ENCODE results near the gene GPATCH1. TPM values are rescaled to one million over a fixed set of nuclear protein-coding genes. Genes with fewer than 3 reads are reported as not detected.

Gene GPATCH1
- total RNA-seq, 4 donors from 2014 or later, result 4.5 to 7.6 (median 5.5) TPM

- ATAC-seq (ENCODE audit: low FRiP score), result no peak
- TF ChIP-seq CTCF (IDR thresholded peaks at IDR 0.05), result no peak
- no peak for DNase-seq (ENCODE audit: low spot score)
Measured at GRCh38 chr19:33055718-33056117, 25.3 kb upstream of the GPATCH1 start.

GRCh38 chr19:33060586-33060985 lies 20.4 kb upstream of the GPATCH1 start:
- no peak for ATAC-seq (ENCODE audit: low FRiP score)
- DNase-seq (ENCODE audit: low spot score), result no peak
- TF ChIP-seq CTCF (IDR thresholded peaks at IDR 0.05), result no peak

GRCh38 chr19:33062902-33063301 lies 18.1 kb upstream of the GPATCH1 start:
- TF ChIP-seq CTCF (IDR thresholded peaks at IDR 0.05), result no peak
- ATAC-seq (ENCODE audit: low FRiP score), result no peak
- DNase-seq (ENCODE audit: low spot score), result no peak

GRCh38 chr19:33063356-33063752 lies 17.6 kb upstream of the GPATCH1 start:
- DNase-seq (ENCODE audit: low spot score) (no peak), ATAC-seq (ENCODE audit: low FRiP score) (no peak)
- TF ChIP-seq CTCF (IDR thresholded peaks at IDR 0.05), result no peak

GRCh38 chr19:33063753-33064457 lies 17.1 kb upstream of the GPATCH1 start:
- DNase-seq (ENCODE audit: low spot score) (no peak), ATAC-seq (ENCODE audit: low FRiP score) (peak; percentile 8)
- no peak for TF ChIP-seq CTCF (IDR thresholded peaks at IDR 0.05)

- no peak for TF ChIP-seq CTCF (IDR thresholded peaks at IDR 0.05)
- DNase-seq (ENCODE audit: low spot score), result no peak
- peak; percentile 53 for ATAC-seq (ENCODE audit: low FRiP score)
Measured at GRCh38 chr19:33064458-33064791, 16.6 kb upstream of the GPATCH1 start.

GRCh38 chr19:33064792-33065550 lies 16.0 kb upstream of the GPATCH1 start, which contains the start of gene RHPN2:
TSS of gene RHPN2 (minus strand) at chr19:33064888. CDS start at chr19:33064852, 36 bp downstream.
- DNase-seq (ENCODE audit: low spot score) (no peak), ATAC-seq (ENCODE audit: low FRiP score) (peak; percentile 90)
- no peak for TF ChIP-seq CTCF (IDR thresholded peaks at IDR 0.05)
